ENCODE measurements around the gene UTP14A.

GRCh38 chrX:129963729-129964128 lies 57.8 kb downstream of the UTP14A start:
- TF ChIP-seq CTCF (IDR thresholded peaks at IDR 0.05; ENCODE audit: insufficient read depth, low read length) (no peak), REST (IDR thresholded peaks at IDR 0.05; ENCODE audit: insufficient replicate concordance, low read depth) (no peak), POLR2AphosphoS5 (IDR thresholded peaks at IDR 0.05; ENCODE audit: low read depth) (no peak)
